IPS DF 6.9 (cell line): ENCODE measurements around the gene CCDC38.

Experiments used
- DNase-seq: peaks from one replicate; pipeline ENCODE4 v3.0.0-alpha.2; 2013; ENCODE audit warnings: low read depth, low spot score
- H3K27ac ChIP-seq: one replicate; pipeline ENCODE4 v1.5.1; 2013; ENCODE audit warnings: low read length, control low read depth
- H3K27me3 ChIP-seq: 2 replicates; pipeline ENCODE4 v1.6.1; 2013; ENCODE audit warnings: mild to moderate bottlenecking, low read length; ENCODE audit not compliant: control insufficient read depth, insufficient read depth
- H3K36me3 ChIP-seq: 2 replicates; pipeline ENCODE4 v1.6.1; 2013; ENCODE audit warnings: low read length; ENCODE audit not compliant: control insufficient read depth, insufficient read depth
- H3K4me1 ChIP-seq: 2 replicates; pipeline ENCODE4 v1.6.1; 2013; ENCODE audit warnings: low read length; ENCODE audit not compliant: control insufficient read depth, insufficient read depth
- H3K4me3 ChIP-seq: 2 replicates; pipeline ENCODE4 v1.5.1; 2013; ENCODE audit warnings: mild to moderate bottlenecking, low read length
- H3K9me3 ChIP-seq: 2 replicates; pipeline ENCODE4 v1.6.1; 2013; ENCODE audit warnings: low read length, inconsistent platforms; ENCODE audit not compliant: control insufficient read depth, insufficient read depth
- WGBS: extraction: QIAGEN DNeasy Blood & Tissue Kit; methylation state at CpG from one replicate; pipeline ENCODE4 v1.1.7; 2013; ENCODE audit warnings: mixed read lengths, missing lambda C conversion rate; ENCODE audit not compliant: insufficient read length, insufficient coverage; 5-methylcytosine and 5-hydroxymethylcytosine counted together

The CCDC38 gene

GRCh38 chr12:95890958-95891357 is 51.5 kb downstream of the CCDC38 start:
- Histone ChIP-seq H3K9me3 (no peaks in the 10 kb centered on the region), H3K4me3 (no peak overlapping the region), H3K4me1 (no peaks in the 10 kb centered on the region), H3K27ac (no peak overlapping the region), H3K36me3 (no peaks in the 10 kb centered on the region), H3K27me3 (no peaks in the 10 kb centered on the region; the same call in 1 of the 2 replicates)
- DNase-seq = no peak
- WGBS = no CpG with 5 or more reads among the region's 3 CpGs

DNA sequence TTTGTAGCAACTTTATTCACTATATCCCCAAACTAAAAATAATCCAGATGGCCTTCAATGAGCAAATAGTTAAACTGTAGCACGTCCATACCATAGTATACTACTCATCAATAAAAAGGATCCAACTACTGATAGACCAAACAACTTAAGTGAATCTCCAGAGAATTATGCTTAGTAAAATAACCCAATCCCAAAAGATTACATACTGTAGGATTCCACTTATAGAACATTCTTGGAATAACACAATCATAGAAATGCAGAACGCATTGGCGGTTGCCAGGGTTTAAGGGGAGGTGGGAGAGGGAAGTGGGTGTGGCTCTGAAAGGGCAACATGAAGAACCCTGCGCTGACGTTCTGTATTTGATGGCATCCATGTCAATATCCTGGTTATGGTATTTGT is 55.1 kb downstream of the CCDC38 start:
- H3K9me3 ChIP-seq = no peaks in the 10 kb centered on the region
- DNase-seq = no peak
- no peak overlapping the region for H3K4me3 ChIP-seq
- H3K27ac ChIP-seq = no peak overlapping the region
- H3K4me1 ChIP-seq = no peaks in the 10 kb centered on the region
- WGBS = no CpG with 5 or more reads among the region's 5 CpGs
- H3K36me3 ChIP-seq = no peaks in the 10 kb centered on the region
- H3K27me3 ChIP-seq = no peaks in the 10 kb centered on the region

GRCh38 chr12:95884998-95885397 is 57.4 kb downstream of the CCDC38 start:
- no peak for DNase-seq
- H3K36me3 ChIP-seq = no peaks in the 10 kb centered on the region
- H3K4me1 ChIP-seq = no peaks in the 10 kb centered on the region
- H3K4me3 ChIP-seq = no peak overlapping the region
- no CpG with 5 or more reads among the region's 3 CpGs for WGBS
- no peak overlapping the region for H3K27ac ChIP-seq
- H3K9me3 ChIP-seq = no peaks in the 10 kb centered on the region
- H3K27me3 ChIP-seq = no peaks in the 10 kb centered on the region

- no peak overlapping the region for H3K4me3 ChIP-seq
Measured at GRCh38 chr12:95882873-95883272, 59.5 kb downstream of the CCDC38 start.

DNA sequence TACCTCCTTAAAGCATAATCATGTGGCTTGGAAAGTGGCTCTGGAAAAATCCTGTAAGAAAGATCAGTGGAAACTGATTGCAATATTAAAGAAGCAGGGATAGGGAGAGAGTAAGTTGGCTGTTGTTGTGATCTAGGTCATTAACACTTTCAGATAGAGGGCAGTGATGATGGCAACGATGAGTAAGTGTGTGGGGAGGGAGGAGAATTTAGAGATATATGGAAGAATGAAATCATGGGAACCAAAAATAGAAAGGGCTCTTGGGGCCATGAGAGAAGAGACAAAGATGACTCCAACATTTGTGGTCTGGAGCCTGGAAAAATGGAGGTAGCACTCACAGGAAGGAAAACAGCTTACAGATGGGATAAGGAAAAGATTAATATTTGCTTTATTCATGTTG is 60.3 kb downstream of the CCDC38 start:
- Histone ChIP-seq H3K36me3 (no peaks in the 10 kb centered on the region), H3K4me1 (no peaks in the 10 kb centered on the region), H3K9me3 (no peaks in the 10 kb centered on the region), H3K4me3 (no peak overlapping the region), H3K27ac (no peak overlapping the region), H3K27me3 (no peaks in the 10 kb centered on the region)
- DNase-seq = no peak
- WGBS = 100% methylated on average over 1 of the region's 1 CpG

More at GRCh38 chr12:95882873-95883272, 59.5 kb downstream of the CCDC38 start:
- H3K27me3 ChIP-seq = no peaks in the 10 kb centered on the region
- H3K9me3 ChIP-seq = no peaks in the 10 kb centered on the region
- no peaks in the 10 kb centered on the region for H3K4me1 ChIP-seq
- WGBS = no CpG with 5 or more reads among the region's 4 CpGs
- no peaks in the 10 kb centered on the region for H3K36me3 ChIP-seq
- H3K27ac ChIP-seq = no peak overlapping the region
- DNase-seq = no peak

- no peak for DNase-seq
- H3K4me3 ChIP-seq = no peak overlapping the region
- H3K9me3 ChIP-seq = no peaks in the 10 kb centered on the region
- H3K27me3 ChIP-seq = no peaks in the 10 kb centered on the region
- H3K36me3 ChIP-seq = no peaks in the 10 kb centered on the region
- no peaks in the 10 kb centered on the region for H3K4me1 ChIP-seq
- no peak overlapping the region for H3K27ac ChIP-seq
- WGBS = 100% methylated on average over 1 of the region's 3 CpGs
Measured at GRCh38 chr12:95881331-95881955, 61.0 kb downstream of the CCDC38 start.

GRCh38 chr12:95880895-95881294 is 61.5 kb downstream of the CCDC38 start:
- WGBS = no CpG with 5 or more reads among the region's 1 CpG
- Histone ChIP-seq H3K4me3 (no peak overlapping the region), H3K9me3 (no peaks in the 10 kb centered on the region), H3K4me1 (no peaks in the 10 kb centered on the region), H3K27ac (no peak overlapping the region), H3K36me3 (no peaks in the 10 kb centered on the region), H3K27me3 (no peaks in the 10 kb centered on the region)
- no peak for DNase-seq

- WGBS = no CpG with 5 or more reads among the region's 2 CpGs
- Histone ChIP-seq H3K36me3 (no peaks in the 10 kb centered on the region), H3K9me3 (no peaks in the 10 kb centered on the region), H3K27ac (no peak overlapping the region), H3K27me3 (no peaks in the 10 kb centered on the region), H3K4me3 (no peak overlapping the region), H3K4me1 (0 out of 2 replicates have a peak, but pooled peaks cover 2% of the 10 kb centered on the region)
- no peak for DNase-seq
Measured at GRCh38 chr12:95877622-95878021, 64.8 kb downstream of the CCDC38 start.

DNA sequence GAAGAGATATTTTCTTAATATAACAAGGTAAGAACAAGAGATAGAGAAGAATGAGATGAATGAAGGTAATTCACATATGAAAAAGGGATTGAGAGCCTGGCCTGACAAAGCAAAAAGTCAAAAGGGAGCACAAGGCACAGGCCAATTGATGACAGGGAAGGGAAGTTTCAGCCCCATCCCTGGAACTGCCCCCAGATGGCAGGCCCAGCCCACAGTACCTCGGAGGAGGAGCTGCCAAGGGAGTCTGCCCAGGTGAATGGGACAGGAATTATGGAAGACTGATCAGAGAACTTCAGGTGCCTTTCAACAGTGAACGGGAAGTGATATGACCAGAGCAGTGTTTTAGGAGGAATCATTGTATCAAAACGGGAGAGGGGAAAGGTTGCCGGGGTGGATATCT is 68.0 kb downstream of the CCDC38 start:
- no peak overlapping the region for H3K4me3 ChIP-seq
- H3K9me3 ChIP-seq = no peaks in the 10 kb centered on the region
- no peaks in the 10 kb centered on the region for H3K36me3 ChIP-seq
- H3K27me3 ChIP-seq = no peaks in the 10 kb centered on the region
- H3K27ac ChIP-seq = no peak overlapping the region
- H3K4me1 ChIP-seq = 0 out of 2 replicates have a peak, but pooled peaks cover 2% of the 10 kb centered on the region
- DNase-seq = no peak
- WGBS = no CpG with 5 or more reads among the region's 4 CpGs

GRCh38 chr12:95870897-95871296 is 71.5 kb downstream of the CCDC38 start:
- H3K36me3 ChIP-seq = no peaks in the 10 kb centered on the region
- no peak overlapping the region for H3K4me3 ChIP-seq
- DNase-seq = no peak
- H3K27ac ChIP-seq = no peak overlapping the region
- no CpG with 5 or more reads among the region's 4 CpGs for WGBS
- no peaks in the 10 kb centered on the region for H3K27me3 ChIP-seq
- no peaks in the 10 kb centered on the region for H3K9me3 ChIP-seq
- H3K4me1 ChIP-seq = 0 out of 2 replicates have a peak, but pooled peaks cover 2% of the 10 kb centered on the region

- no peak overlapping the region for H3K4me3 ChIP-seq
- no peak for DNase-seq
- H3K27me3 ChIP-seq = no peaks in the 10 kb centered on the region
- H3K4me1 ChIP-seq = no peaks in the 10 kb centered on the region
- H3K36me3 ChIP-seq = peaks cover 4% of the 10 kb centered on the region; the same call in 1 of the 2 replicates
- H3K9me3 ChIP-seq = no peaks in the 10 kb centered on the region
- H3K27ac ChIP-seq = no peak overlapping the region
Measured at GRCh38 chr12:95863337-95863736, 79.1 kb downstream of the CCDC38 start.
